ENCODE results near the gene FOXP1.

- TF ChIP-seq CTCF (IDR thresholded peaks at IDR 0.05) (no peak), POLR2A (IDR thresholded peaks at IDR 0.05) (no peak), POLR2AphosphoS5 (IDR thresholded peaks at IDR 0.05) (no peak)
These were observed 92.8 kb downstream of the FOXP1 start for GRCh38 chr3:71490692-71491091.
